ENCODE data around the gene CREBRF. TPM values are rescaled to one million over a fixed set of nuclear protein-coding genes. Genes with fewer than 3 reads are reported as not detected.

CREBRF gene
- total and polyA plus RNA-seq, 2 donors, result 12.8 to 16.7 TPM

Other genes starting within 250 kb of the CREBRF start
- 57.2 TPM for gene ERGIC1, start 222.1 kb upstream of the CREBRF start, total RNA-seq
- 69.2 TPM for gene ERGIC1, start 222.1 kb upstream of the CREBRF start, polyA plus RNA-seq
- 57.6 TPM for gene RPL26L1, start 96.9 kb upstream of the CREBRF start, total RNA-seq
- 62.4 TPM for gene RPL26L1, start 96.9 kb upstream of the CREBRF start, polyA plus RNA-seq
- gene ATP6V0E1, start 72.6 kb upstream of the CREBRF start, total RNA-seq, result 140 TPM
- 420 TPM for gene ATP6V0E1, start 72.6 kb upstream of the CREBRF start, polyA plus RNA-seq
- 17.7 TPM for gene BNIP1, start 88.2 kb downstream of the CREBRF start, total RNA-seq
- 12.2 TPM for gene BNIP1, start 88.2 kb downstream of the CREBRF start, polyA plus RNA-seq
- gene NKX2-5, start 178.9 kb downstream of the CREBRF start, total RNA-seq, result not detected
- gene NKX2-5, start 178.9 kb downstream of the CREBRF start, polyA plus RNA-seq, result 0.23 TPM